ENCODE measurements around the gene DLL1.

Gene DLL1

DNA sequence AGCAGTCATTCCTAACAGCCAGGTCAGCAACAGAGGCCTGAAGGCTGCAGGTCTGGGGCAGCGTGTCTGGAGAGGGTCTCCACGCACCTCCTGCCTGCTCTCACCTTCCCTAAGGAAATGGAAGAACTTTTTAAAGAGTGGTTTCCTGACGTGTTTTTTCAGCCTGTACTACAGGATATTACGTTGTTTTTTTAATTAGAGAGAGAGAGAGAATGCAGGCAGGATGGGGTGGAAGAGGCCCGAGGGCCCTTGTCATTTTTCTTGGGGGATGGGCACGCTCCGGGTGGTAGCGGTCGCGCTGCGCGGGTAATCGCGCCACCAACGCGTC is 2.1 kb downstream of the DLL1 start:
- peaks cover 8% of the 10 kb centered on the region for H3K36me3 ChIP-seq (ENCODE audit: control insufficient read depth, insufficient read depth, low read length)
- H3K27ac ChIP-seq (ENCODE audit: low read depth, low read length) = no peak overlapping the region
- no peak overlapping the region for H3K9ac ChIP-seq (ENCODE audit: low read depth, low read length)
- peak overlapping the region; percentile 56 for H3K4me3 ChIP-seq (ENCODE audit: low read depth, low read length)
- H3K4me1 ChIP-seq (ENCODE audit: control insufficient read depth, insufficient read depth, low read length) = peaks cover 41% of the 10 kb centered on the region
- no peaks in the 10 kb centered on the region for H3K9me3 ChIP-seq (ENCODE audit: control insufficient read depth, insufficient read depth, low read length)
- H3K27me3 ChIP-seq (ENCODE audit: control insufficient read depth, insufficient read depth, low read length) = peaks cover 81% of the 10 kb centered on the region

DNA sequence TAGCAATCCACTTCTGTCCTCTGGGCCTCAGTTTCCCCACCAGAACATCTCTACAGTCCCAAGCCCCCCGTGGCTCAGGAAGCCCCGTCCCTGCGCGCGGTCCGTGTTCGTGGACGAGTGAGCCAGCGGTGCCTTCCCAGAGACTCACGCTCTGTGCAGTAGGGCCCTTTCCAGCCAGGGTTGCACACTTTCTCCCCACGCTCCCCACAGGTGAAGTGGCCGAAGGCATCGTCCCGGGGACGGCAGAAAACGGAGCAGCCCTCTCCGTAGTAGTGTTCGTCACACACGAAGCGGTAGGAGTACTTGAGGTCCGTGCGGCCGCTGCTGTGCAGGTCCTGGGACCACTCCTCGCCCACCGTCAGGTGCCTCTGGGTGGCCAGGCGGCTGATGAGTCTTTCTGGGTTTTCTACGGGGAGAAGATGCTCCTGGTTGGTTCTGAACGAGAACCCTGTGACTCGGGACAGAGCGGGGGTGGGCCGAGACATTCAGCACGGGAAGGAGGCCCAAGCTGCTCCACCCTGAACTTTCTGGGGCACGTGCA is 2.7 kb downstream of the DLL1 start:
- no peaks in the 10 kb centered on the region for H3K9me3 ChIP-seq (ENCODE audit: control insufficient read depth, insufficient read depth, low read length)
- H3K27ac ChIP-seq (ENCODE audit: low read depth, low read length) = no peak overlapping the region
- peaks cover 34% of the 10 kb centered on the region for H3K4me1 ChIP-seq (ENCODE audit: control insufficient read depth, insufficient read depth, low read length)
- H3K9ac ChIP-seq (ENCODE audit: low read depth, low read length) = no peak overlapping the region
- peak overlapping the region; percentile 56; the same call in 1 of the 2 replicates for H3K4me3 ChIP-seq (ENCODE audit: low read depth, low read length)
- H3K27me3 ChIP-seq (ENCODE audit: control insufficient read depth, insufficient read depth, low read length) = peaks cover 74% of the 10 kb centered on the region
- peaks cover 8% of the 10 kb centered on the region for H3K36me3 ChIP-seq (ENCODE audit: control insufficient read depth, insufficient read depth, low read length)

DNA sequence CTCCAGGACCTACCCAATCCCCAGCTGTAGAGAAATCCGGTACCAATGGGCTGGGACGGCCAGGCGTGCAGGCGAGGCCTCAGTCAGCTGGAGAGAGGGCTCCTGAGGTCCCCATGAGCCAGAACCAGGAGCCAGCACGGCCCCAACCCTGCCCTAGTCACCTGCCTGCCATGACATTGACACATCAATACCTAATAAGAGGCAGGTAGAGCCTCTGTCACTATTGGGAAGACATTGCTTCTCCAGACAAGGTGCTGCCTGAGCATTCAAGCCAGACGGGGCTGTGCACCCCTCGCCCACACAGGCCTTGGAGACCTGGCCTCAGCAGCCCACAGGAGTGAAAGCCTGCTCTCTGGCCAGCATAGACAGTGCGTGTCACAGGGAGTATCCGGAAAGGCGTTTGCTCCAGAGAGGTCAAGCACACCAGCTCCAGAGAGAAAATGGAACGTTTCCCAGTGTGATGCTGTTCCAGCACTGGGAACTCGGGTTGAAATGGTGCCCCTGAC is 3.5 kb downstream of the DLL1 start:
- H3K36me3 ChIP-seq (ENCODE audit: control insufficient read depth, insufficient read depth, low read length) = peaks cover 8% of the 10 kb centered on the region
- H3K9ac ChIP-seq (ENCODE audit: low read depth, low read length) = no peak overlapping the region
- no peak overlapping the region for H3K4me3 ChIP-seq (ENCODE audit: low read depth, low read length)
- H3K27me3 ChIP-seq (ENCODE audit: control insufficient read depth, insufficient read depth, low read length) = peaks cover 68% of the 10 kb centered on the region
- peaks cover 27% of the 10 kb centered on the region for H3K4me1 ChIP-seq (ENCODE audit: control insufficient read depth, insufficient read depth, low read length)
- no peak overlapping the region for H3K27ac ChIP-seq (ENCODE audit: low read depth, low read length)
- no peaks in the 10 kb centered on the region for H3K9me3 ChIP-seq (ENCODE audit: control insufficient read depth, insufficient read depth, low read length)

DNA sequence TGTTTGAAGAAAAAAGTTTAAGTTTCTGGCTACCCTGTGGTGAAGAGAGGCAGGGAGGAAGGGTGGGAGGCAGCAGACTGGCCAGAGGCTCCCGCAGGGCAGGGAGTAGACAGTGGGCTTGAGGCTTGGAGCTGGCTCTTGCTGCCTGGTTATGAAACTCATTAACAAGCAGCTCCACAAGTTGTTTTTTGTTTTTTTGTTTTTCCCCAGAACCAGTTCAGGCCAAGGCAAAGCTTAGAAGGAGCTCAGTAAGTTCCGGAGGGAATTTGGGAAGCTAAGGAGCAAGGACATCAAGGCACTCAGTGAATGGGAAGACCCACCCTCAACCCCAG is 4.0 kb downstream of the DLL1 start:
- peaks cover 68% of the 10 kb centered on the region for H3K27me3 ChIP-seq (ENCODE audit: control insufficient read depth, insufficient read depth, low read length)
- no peak overlapping the region for H3K4me3 ChIP-seq (ENCODE audit: low read depth, low read length)
- H3K9me3 ChIP-seq (ENCODE audit: control insufficient read depth, insufficient read depth, low read length) = no peaks in the 10 kb centered on the region
- H3K36me3 ChIP-seq (ENCODE audit: control insufficient read depth, insufficient read depth, low read length) = peaks cover 8% of the 10 kb centered on the region
- H3K9ac ChIP-seq (ENCODE audit: low read depth, low read length) = no peak overlapping the region
- no peak overlapping the region for H3K27ac ChIP-seq (ENCODE audit: low read depth, low read length)
- H3K4me1 ChIP-seq (ENCODE audit: control insufficient read depth, insufficient read depth, low read length) = peaks cover 22% of the 10 kb centered on the region

DNA sequence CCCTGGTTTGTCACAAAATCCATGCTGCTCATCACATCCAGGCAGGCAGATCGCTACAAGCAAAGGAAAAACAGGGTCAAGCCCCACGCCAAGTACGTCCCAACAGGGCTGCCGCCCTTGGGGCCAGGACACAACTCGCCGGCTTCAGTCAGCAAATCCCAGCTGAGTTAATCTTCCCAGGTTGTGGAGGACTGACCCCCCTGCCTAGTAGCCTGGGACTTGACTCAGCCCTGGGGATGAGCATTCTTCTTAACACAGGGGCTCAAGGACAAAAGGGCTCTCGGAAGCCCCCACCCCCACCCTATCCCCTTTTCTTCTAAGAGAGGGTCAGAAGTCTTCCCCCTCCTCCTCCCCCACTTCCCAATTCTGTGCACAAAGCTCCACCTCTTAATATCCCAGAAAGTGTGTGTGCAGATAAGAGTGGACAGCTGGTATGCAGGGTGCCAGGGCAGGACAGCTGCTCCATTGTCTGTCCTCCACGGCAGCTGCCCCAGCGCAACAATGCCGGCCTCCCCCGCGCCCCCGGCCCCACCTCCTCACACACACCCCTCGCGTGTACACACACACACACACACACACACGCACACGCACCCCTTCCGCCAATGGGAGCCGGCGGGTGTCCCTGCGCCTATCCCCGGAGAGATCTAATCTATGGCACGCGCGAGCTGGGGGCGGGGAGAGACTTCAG is 4.5 kb downstream of the DLL1 start:
- peaks cover 69% of the 10 kb centered on the region for H3K27me3 ChIP-seq (ENCODE audit: control insufficient read depth, insufficient read depth, low read length)
- H3K36me3 ChIP-seq (ENCODE audit: control insufficient read depth, insufficient read depth, low read length) = peaks cover 8% of the 10 kb centered on the region
- H3K27ac ChIP-seq (ENCODE audit: low read depth, low read length) = no peak overlapping the region
- no peak overlapping the region for H3K4me3 ChIP-seq (ENCODE audit: low read depth, low read length)
- H3K9me3 ChIP-seq (ENCODE audit: control insufficient read depth, insufficient read depth, low read length) = no peaks in the 10 kb centered on the region
- peaks cover 22% of the 10 kb centered on the region for H3K4me1 ChIP-seq (ENCODE audit: control insufficient read depth, insufficient read depth, low read length)
- H3K9ac ChIP-seq (ENCODE audit: low read depth, low read length) = no peak overlapping the region

DNA sequence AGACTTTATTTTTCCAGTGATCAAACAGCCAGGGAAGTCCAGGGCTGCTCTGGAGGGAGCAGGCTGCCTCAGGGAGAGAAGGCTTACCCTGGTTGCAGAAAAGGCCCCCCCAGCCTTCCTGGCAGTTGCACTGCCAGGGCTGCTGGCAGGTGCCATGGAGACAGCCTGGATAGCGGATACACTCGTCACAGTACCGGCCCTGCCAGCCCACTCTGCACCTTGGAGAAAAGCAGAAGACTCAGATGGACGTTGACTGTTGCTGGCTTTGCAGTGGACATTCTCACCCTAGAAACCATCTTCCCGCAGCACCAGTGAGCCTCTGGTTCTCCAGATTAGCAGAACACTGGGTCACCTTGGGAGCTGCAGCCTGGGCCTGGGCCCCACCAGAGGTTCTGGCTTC is 5.4 kb downstream of the DLL1 start:
- Histone ChIP-seq H3K27ac (ENCODE audit: low read depth, low read length) (no peak overlapping the region), H3K27me3 (ENCODE audit: control insufficient read depth, insufficient read depth, low read length) (peaks cover 75% of the 10 kb centered on the region), H3K4me3 (ENCODE audit: low read depth, low read length) (no peak overlapping the region), H3K9me3 (ENCODE audit: control insufficient read depth, insufficient read depth, low read length) (no peaks in the 10 kb centered on the region), H3K9ac (ENCODE audit: low read depth, low read length) (no peak overlapping the region), H3K36me3 (ENCODE audit: control insufficient read depth, insufficient read depth, low read length) (peaks cover 8% of the 10 kb centered on the region), H3K4me1 (ENCODE audit: control insufficient read depth, insufficient read depth, low read length) (peaks cover 22% of the 10 kb centered on the region)

DNA sequence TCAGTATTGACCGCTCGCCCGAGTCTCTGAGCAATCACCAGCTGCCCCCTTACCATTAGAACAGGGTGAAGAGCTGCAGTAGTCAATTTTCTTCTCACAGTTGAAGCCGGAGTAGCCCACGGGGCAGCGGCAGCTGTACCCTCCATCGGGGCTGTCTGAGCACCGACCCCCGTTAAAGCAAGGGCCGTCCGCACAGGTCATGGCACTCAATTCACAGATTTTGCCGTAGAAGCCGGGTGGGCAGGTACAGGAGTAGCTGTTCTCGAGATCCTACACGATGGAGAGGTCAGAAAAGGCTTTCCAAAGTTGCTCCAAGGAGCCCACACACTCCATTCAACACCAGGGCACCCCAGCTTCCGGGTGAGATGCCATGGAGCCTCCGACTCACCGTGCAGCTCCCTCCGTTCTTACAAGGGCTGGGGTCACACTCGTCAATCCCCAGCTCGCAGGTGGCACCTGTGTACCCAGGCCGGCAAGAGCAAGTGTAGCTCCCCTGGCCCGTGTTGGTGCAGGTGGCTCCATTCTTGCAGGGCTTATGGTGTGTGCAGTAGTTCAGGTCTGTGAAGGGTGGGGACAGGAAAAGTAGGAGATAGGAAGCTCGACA is 5.9 kb downstream of the DLL1 start:
- peaks cover 75% of the 10 kb centered on the region for H3K27me3 ChIP-seq (ENCODE audit: control insufficient read depth, insufficient read depth, low read length)
- H3K9ac ChIP-seq (ENCODE audit: low read depth, low read length) = no peak overlapping the region
- H3K4me1 ChIP-seq (ENCODE audit: control insufficient read depth, insufficient read depth, low read length) = peaks cover 22% of the 10 kb centered on the region
- peaks cover 8% of the 10 kb centered on the region for H3K36me3 ChIP-seq (ENCODE audit: control insufficient read depth, insufficient read depth, low read length)
- no peak overlapping the region for H3K27ac ChIP-seq (ENCODE audit: low read depth, low read length)
- H3K9me3 ChIP-seq (ENCODE audit: control insufficient read depth, insufficient read depth, low read length) = no peaks in the 10 kb centered on the region
- no peak overlapping the region for H3K4me3 ChIP-seq (ENCODE audit: low read depth, low read length)

DNA sequence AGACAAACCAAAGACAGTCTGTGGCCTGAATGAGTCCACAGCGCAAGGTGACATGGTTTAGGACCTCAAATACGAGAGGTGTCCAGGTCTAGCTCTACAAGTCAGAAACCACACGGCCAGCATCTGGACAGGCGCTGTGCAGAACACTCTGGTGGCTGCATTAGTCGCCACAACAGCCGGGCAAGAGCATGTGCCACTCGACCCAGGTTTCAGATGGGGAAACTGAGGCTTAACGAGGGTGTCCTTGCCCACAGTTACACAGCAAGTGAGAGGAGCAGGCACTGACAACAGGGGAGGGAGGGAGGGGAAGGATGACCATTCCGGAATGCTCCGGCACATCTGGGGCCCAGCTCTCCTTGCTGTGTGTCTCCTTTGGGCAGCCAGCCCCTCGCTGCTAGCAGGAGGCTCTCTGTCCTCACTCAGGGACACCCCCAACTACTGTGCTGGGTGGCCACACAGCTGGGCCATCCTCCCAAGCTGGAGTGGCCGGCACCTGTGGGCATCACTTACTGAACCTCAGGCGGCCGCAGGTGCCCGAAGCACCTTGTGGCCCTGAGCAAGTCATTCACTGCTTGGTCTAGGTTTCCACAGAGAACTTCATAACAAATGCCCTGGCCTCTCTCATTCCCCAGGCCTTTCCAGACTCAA is 6.6 kb downstream of the DLL1 start:
- Histone ChIP-seq H3K27me3 (ENCODE audit: control insufficient read depth, insufficient read depth, low read length) (peaks cover 73% of the 10 kb centered on the region), H3K4me1 (ENCODE audit: control insufficient read depth, insufficient read depth, low read length) (peaks cover 22% of the 10 kb centered on the region), H3K4me3 (ENCODE audit: low read depth, low read length) (no peak overlapping the region), H3K9ac (ENCODE audit: low read depth, low read length) (no peak overlapping the region), H3K9me3 (ENCODE audit: control insufficient read depth, insufficient read depth, low read length) (no peaks in the 10 kb centered on the region), H3K27ac (ENCODE audit: low read depth, low read length) (no peak overlapping the region), H3K36me3 (ENCODE audit: control insufficient read depth, insufficient read depth, low read length) (peaks cover 8% of the 10 kb centered on the region)

DNA sequence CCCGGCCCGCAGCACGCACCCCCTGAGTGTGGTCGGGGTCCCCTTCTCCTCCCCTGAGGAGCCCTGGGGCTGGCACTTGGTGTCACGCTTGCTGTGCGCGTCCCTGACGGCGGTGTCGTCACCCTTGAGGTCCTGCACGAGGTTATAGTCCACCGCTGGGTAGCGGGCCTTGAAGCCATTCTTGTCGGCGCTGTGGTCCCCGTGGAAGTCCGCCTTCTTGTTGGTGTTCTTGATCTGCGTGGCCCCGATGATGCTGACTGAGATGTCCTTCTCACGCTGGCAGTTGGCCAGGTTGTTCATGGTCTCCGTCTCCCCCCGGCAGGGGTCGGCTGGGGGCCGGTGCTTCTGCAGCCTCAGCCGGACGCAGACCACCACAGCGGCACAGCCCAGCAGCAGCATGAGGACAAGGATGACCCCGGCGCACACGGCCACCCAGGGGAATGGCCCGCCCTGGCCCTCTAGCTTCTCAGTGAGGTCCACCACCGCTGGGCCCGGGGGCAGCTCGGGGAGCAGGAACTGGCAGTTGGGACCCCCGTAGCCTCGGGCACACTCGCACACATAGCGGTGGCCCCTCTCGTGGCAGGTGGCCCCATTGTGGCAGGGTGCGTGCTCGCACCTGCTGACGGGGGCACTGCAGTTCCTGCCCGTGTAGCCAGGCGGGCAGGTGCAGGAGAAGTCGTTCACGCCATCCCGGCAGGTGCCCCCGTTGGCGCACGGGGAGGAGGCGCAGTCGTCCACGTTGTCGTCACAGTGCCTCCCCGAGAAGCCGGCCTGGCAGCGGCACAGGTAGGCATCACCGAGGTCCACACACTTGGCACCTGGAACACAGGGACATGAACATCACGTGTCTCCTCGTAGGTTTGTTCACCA is 7.4 kb downstream of the DLL1 start:
- Histone ChIP-seq H3K9ac (ENCODE audit: low read depth, low read length) (no peak overlapping the region), H3K4me3 (ENCODE audit: low read depth, low read length) (no peak overlapping the region), H3K4me1 (ENCODE audit: control insufficient read depth, insufficient read depth, low read length) (peaks cover 16% of the 10 kb centered on the region), H3K36me3 (ENCODE audit: control insufficient read depth, insufficient read depth, low read length) (peaks cover 8% of the 10 kb centered on the region), H3K9me3 (ENCODE audit: control insufficient read depth, insufficient read depth, low read length) (no peaks in the 10 kb centered on the region), H3K27me3 (ENCODE audit: control insufficient read depth, insufficient read depth, low read length) (peaks cover 70% of the 10 kb centered on the region), H3K27ac (ENCODE audit: low read depth, low read length) (no peak overlapping the region)

DNA sequence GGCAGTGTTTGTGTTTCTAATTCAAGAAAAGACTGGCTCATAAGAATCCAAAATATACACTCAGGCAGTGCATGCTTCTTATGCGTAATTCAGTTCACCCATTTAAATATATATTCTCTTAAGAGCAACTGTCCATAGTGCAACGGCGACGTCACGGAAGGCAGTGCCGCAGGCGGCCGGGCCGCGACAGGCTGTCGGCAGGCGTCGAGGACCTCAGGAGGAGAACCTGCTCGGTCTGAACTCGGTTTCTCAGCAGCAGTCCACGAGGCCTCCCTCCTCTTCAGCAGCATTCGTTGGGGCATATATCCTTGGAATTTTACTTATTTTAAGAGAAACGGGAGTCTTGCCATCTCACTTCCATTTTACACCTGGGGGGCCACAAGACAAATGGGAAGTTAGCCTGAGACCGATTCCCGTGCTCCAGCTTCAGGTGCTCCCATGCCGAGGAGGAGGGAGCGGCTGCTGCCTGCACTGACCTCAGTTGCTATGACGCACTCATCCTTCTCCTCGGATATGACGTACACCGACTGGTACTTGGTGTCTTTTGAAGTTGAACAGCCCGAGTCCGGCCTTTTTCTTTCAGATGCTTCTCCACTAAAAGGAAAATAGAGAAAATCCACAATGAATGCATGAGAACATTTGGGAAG is 8.2 kb downstream of the DLL1 start:
- Histone ChIP-seq H3K27me3 (ENCODE audit: control insufficient read depth, insufficient read depth, low read length) (peaks cover 62% of the 10 kb centered on the region), H3K27ac (ENCODE audit: low read depth, low read length) (no peak overlapping the region), H3K9ac (ENCODE audit: low read depth, low read length) (no peak overlapping the region), H3K9me3 (ENCODE audit: control insufficient read depth, insufficient read depth, low read length) (no peaks in the 10 kb centered on the region), H3K4me3 (ENCODE audit: low read depth, low read length) (no peak overlapping the region), H3K4me1 (ENCODE audit: control insufficient read depth, insufficient read depth, low read length) (peaks cover 11% of the 10 kb centered on the region), H3K36me3 (ENCODE audit: control insufficient read depth, insufficient read depth, low read length) (peaks cover 4% of the 10 kb centered on the region; the same call in 1 of the 2 replicates)
